SK-N-SH (cell line): ENCODE results near the gene MAP7D3. TPM values are rescaled to one million over a fixed set of nuclear protein-coding genes. Genes with fewer than 3 reads are reported as not detected.
A peak's percentile ranks its signal among the peaks of the same experiment; 100 is the strongest.

Experiments
- CTCF ChIA-PET: fragments of 300-600, 350-600 bp; formaldehyde crosslinking; extraction: SDS; loops from one replicate; lab custom pipeline; 2021; lab: Yijun Ruan, JAX
- POLR2A ChIA-PET: fragments of 350-600 bp; sonication (Branson Sonifier 250); formaldehyde crosslinking; extraction: SDS; loops from one replicate; lab custom pipeline; 2020; ENCODE audit warnings: antibody characterized with exemption, inconsistent platforms; lab: Yijun Ruan, JAX
- DNase-seq: peaks from one replicate; pipeline ENCODE4 v3.0.0; 2012
- H2AFZ ChIP-seq: fragments of 200-600 bp; sonication (generic); 2 replicates; pipeline ENCODE4 v1.8.1; 2016; ENCODE audit warnings: antibody characterized with exemption, mild to moderate bottlenecking, low read depth
- H3F3A ChIP-seq: fragments of 200-600 bp; sonication (generic); replicated peaks from 2 replicates; pipeline ENCODE3; 2016; ENCODE audit warnings: antibody characterized with exemption, mild to moderate bottlenecking; ENCODE audit not compliant: insufficient read depth
- H3K27ac ChIP-seq, 2 experiments: fragments of 200-500 bp in 1 of 2; fragments of 200-600 bp in 1 of 2; sonication (Bioruptor generic) in 1 of 2; sonication (generic), shearing (Covaris generic) in 1 of 2; 2 replicates each; pipeline versions ENCODE4 v1.5.1 to v1.6.1; 2014 to 2016; ENCODE audit warnings: low read depth in 2 of 2, inconsistent platforms in 1 of 2, low read length in 1 of 2, mild to moderate bottlenecking in 1 of 2, mixed read lengths in 1 of 2
- H3K27me3 ChIP-seq: fragments of 200-600 bp; sonication (generic), shearing (Covaris generic); 2 replicates; pipeline ENCODE4 v1.6.1; 2016; ENCODE audit warnings: mixed run types; ENCODE audit not compliant: insufficient read depth
- H3K36me3 ChIP-seq, 2 experiments: fragments of 200-500 bp in 1 of 2; fragments of 200-600 bp in 1 of 2; sonication (Bioruptor generic) in 1 of 2; sonication (generic) in 1 of 2; replicated peaks in 1 of 2; 2 replicates each; pipeline versions ENCODE3 to v1.5.1; 2014 to 2016; ENCODE audit warnings: low read length in 1 of 2, mild to moderate bottlenecking in 1 of 2; ENCODE audit not compliant: insufficient read depth in 2 of 2, control insufficient read depth in 1 of 2
- H3K4me1 ChIP-seq, 2 experiments: fragments of 200-500 bp in 1 of 2; fragments of 200-600 bp in 1 of 2; sonication (Bioruptor generic) in 1 of 2; sonication (generic), shearing (Covaris generic) in 1 of 2; 2 replicates each; pipeline versions ENCODE4 v1.5.1 to v1.6.1; 2014 to 2016; ENCODE audit warnings: low read depth in 1 of 2, low read length in 1 of 2, mixed run types in 1 of 2; ENCODE audit not compliant: insufficient read depth in 2 of 2, control insufficient read depth in 1 of 2
- H3K4me2 ChIP-seq: fragments of 200-600 bp; sonication (generic), shearing (Covaris generic); 2 replicates; pipeline ENCODE4 v1.6.1; 2017; ENCODE audit warnings: mixed run types
- H3K4me3 ChIP-seq, 2 experiments: fragments of 200-500 bp in 1 of 2; fragments of 200-600 bp in 1 of 2; sonication (Bioruptor generic) in 1 of 2; sonication (generic), shearing (Covaris generic) in 1 of 2; 2 replicates each; pipeline versions ENCODE4 v1.5.1 to v1.8.1; 2014 to 2016; ENCODE audit warnings: low read depth in 2 of 2, inconsistent platforms in 1 of 2, low read length in 1 of 2, mild to moderate bottlenecking in 1 of 2, mixed read lengths in 1 of 2, moderate library complexity in 1 of 2
- H3K79me2 ChIP-seq: fragments of 200-600 bp; sonication (generic); 2 replicates; pipeline ENCODE4 v1.8.1; 2017; ENCODE audit warnings: mild to moderate bottlenecking; ENCODE audit not compliant: insufficient read depth
- H3K9ac ChIP-seq: fragments of 200-600 bp; sonication (generic); 2 replicates; pipeline ENCODE4 v1.6.1; 2017; ENCODE audit warnings: mixed run types
- H3K9me2 ChIP-seq: fragments of 200-600 bp; sonication (generic); 2 replicates; pipeline ENCODE4 v1.6.1; 2017; ENCODE audit warnings: mixed run types
- H3K9me3 ChIP-seq: fragments of 200-600 bp; sonication (generic); 2 replicates; pipeline ENCODE4 v1.6.1; 2017; ENCODE audit warnings: mixed run types, mild to moderate bottlenecking, moderate library complexity
- H4K20me1 ChIP-seq: fragments of 200-600 bp; sonication (generic); 2 replicates; pipeline ENCODE4 v1.6.1; 2017; ENCODE audit warnings: mild to moderate bottlenecking, mixed run types; ENCODE audit not compliant: insufficient read depth
- CTCF ChIP-seq: fragments of 200-600 bp; sonication (generic); IDR thresholded peaks from 2 replicates; pipeline ENCODE4 v1.6.1; 2017; ENCODE audit warnings: antibody characterized with exemption, mild to moderate bottlenecking, moderate library complexity
- FOXM1 ChIP-seq: IDR thresholded peaks from 2 replicates; pipeline ENCODE4 v1.4.0; 2012; ENCODE audit warnings: low read depth, mild to moderate bottlenecking
- GABPA ChIP-seq: IDR thresholded peaks from 2 replicates; pipeline ENCODE4 v1.4.0; 2012; ENCODE audit warnings: low read depth, mild to moderate bottlenecking
- GATA2 ChIP-seq: sonication (generic); formaldehyde crosslinking; IDR thresholded peaks from 2 replicates; pipeline ENCODE4 v1.5.0; 2020; ENCODE audit warnings: mild to moderate bottlenecking, missing genetic modification reagents
- IRF3 ChIP-seq: fragments of 150-350 bp; IDR thresholded peaks from 2 replicates; pipeline ENCODE4 v1.6.1; 2016; ENCODE audit warnings: mild to moderate bottlenecking, low read depth, low read length
- MAX ChIP-seq: IDR thresholded peaks from 2 replicates; pipeline ENCODE4 v1.4.0; 2012; ENCODE audit warnings: low read depth
- MEF2A ChIP-seq: IDR thresholded peaks from 2 replicates; pipeline ENCODE4 v1.4.0; 2012; ENCODE audit warnings: low read depth, borderline replicate concordance
- NFIC ChIP-seq: IDR thresholded peaks from 2 replicates; pipeline ENCODE4 v1.4.0; 2012; ENCODE audit warnings: borderline replicate concordance
- RAD21 ChIP-seq: IDR thresholded peaks from 2 replicates; pipeline ENCODE4 v1.6.1; 2012; ENCODE audit warnings: mild to moderate bottlenecking, low read length
- RCOR1 ChIP-seq: fragments of 150-350 bp; IDR thresholded peaks from 2 replicates; pipeline ENCODE4 v1.6.1; 2017; ENCODE audit warnings: antibody characterized with exemption, low read length
- RFX5 ChIP-seq: IDR thresholded peaks from 2 replicates; pipeline ENCODE4 v1.6.1; 2012; ENCODE audit warnings: mild to moderate bottlenecking, improper control_type of control experiment, low read length
- RXRA ChIP-seq: IDR thresholded peaks from 2 replicates; pipeline ENCODE4 v1.4.0; 2012; ENCODE audit warnings: low read depth, mild to moderate bottlenecking, borderline replicate concordance
- TAF1 ChIP-seq: IDR thresholded peaks from 2 replicates; pipeline ENCODE4 v1.6.1; 2012; ENCODE audit warnings: low read depth, mild to moderate bottlenecking, low read length, moderate library complexity, borderline replicate concordance
- TEAD4 ChIP-seq: IDR thresholded peaks from 2 replicates; pipeline ENCODE4 v1.4.0; 2012; ENCODE audit warnings: mild to moderate bottlenecking, borderline replicate concordance; ENCODE audit not compliant: insufficient read depth
- USF1 ChIP-seq: IDR thresholded peaks from 2 replicates; pipeline ENCODE4 v1.4.0; 2012; ENCODE audit warnings: low read depth, borderline replicate concordance
- YY1 ChIP-seq: IDR thresholded peaks from 2 replicates; pipeline ENCODE4 v1.4.0; 2012; ENCODE audit warnings: low read depth, mild to moderate bottlenecking
- WGBS: methylation state at CpG from one replicate; pipeline ENCODE4 v1.1.6; 2017; ENCODE audit warnings: low lambda C conversion rate; 5-methylcytosine and 5-hydroxymethylcytosine counted together
- polyA plus RNA-seq, 3 experiments: library from polyadenylated mRNA; depleted of rRNA; stranded (reverse); fragments of >200 nt; gene quantifications; 2 replicates each; pipeline ENCODE4 v1.2.3, GENCODE V29; 2012

MAP7D3 gene
- polyA plus RNA-seq, 1 of the 3 experiments (the other 2 are of a cell fraction) = 5.8 TPM

GRCh38 chrX:136255541-136255940 is 4.3 kb upstream of the MAP7D3 start:
- CTCF ChIA-PET = interaction anchor here (3.4 kb wide), 1 partner anchor 13 kb away, joined by 18 read pairs; no protein-coding TSS in a partner anchor
- H3K27me3 ChIP-seq = no peaks in the 10 kb centered on the region; the same call in 1 of the 2 replicates
- H3K4me3 ChIP-seq = no peak overlapping the region
- no peak overlapping the region for H3K27ac ChIP-seq
- no peak for DNase-seq
- H3K36me3 ChIP-seq = no peaks in the 10 kb centered on the region
- peaks cover under 1% of the 10 kb centered on the region; the same call in 1 of the 2 replicates for H3K79me2 ChIP-seq
- no peaks in the 10 kb centered on the region for H3F3A ChIP-seq
- H3K9me2 ChIP-seq = no peaks in the 10 kb centered on the region
- no peaks in the 10 kb centered on the region for H3K9me3 ChIP-seq
- no peak overlapping the region for H3K9ac ChIP-seq
- WGBS = 64% methylated on average over 5 of the region's 5 CpGs
- H3K4me1 ChIP-seq = peaks cover 0 to 4% of the 10 kb centered on the region in 2 experiments; a peak in 1 of 4 replicates
- no peak for TF ChIP-seq IRF3
- POLR2A ChIA-PET = no interaction called here
- no peak overlapping the region for H2AFZ ChIP-seq
- no peak overlapping the region for H3K4me2 ChIP-seq
- H4K20me1 ChIP-seq = no peaks in the 10 kb centered on the region

- no peaks in the 10 kb centered on the region for H3K9me2 ChIP-seq
- H3K4me1 ChIP-seq = no peaks in the 10 kb centered on the region; a peak in 2 of 4 replicates
- H3K79me2 ChIP-seq = peaks cover 15% of the 10 kb centered on the region
- H2AFZ ChIP-seq = no peak overlapping the region; the same call in 1 of the 2 replicates
- peaks cover 0 to 2% of the 10 kb centered on the region in 2 experiments for H3K36me3 ChIP-seq
- WGBS = 8% methylated on average over 20 of the region's 53 CpGs
- no peaks in the 10 kb centered on the region for H3F3A ChIP-seq
- H3K9ac ChIP-seq = peak overlapping the region; percentile 76
- no peaks in the 10 kb centered on the region for H3K9me3 ChIP-seq
- no peak for DNase-seq
- TF ChIP-seq USF1 = 0 out of 2 replicates have a peak, but pooled peaks have one; percentile 8
- no peak for TF ChIP-seq YY1
- TF ChIP-seq, all 33 proteins: peak for 1
- Histone ChIP-seq H3K4me2 (peak overlapping the region; percentile 68), H4K20me1 (no peaks in the 10 kb centered on the region), H3K27me3 (no peaks in the 10 kb centered on the region), H3K27ac (peak overlapping the region in 1 of 2 experiments; percentile 38; a peak in 1 of 4 replicates), H3K4me3 (peak overlapping the region; percentile 65 to 73)
- ChIA-PET CTCF (interaction anchor here (0.8 to 1.1 kb wide), 3 partner anchors 9 to 222 kb away, joined by 3 to 4 read pairs (median 3); no protein-coding TSS in a partner anchor), POLR2A (no interaction called here)
These were observed 784 bp downstream of the MAP7D3 start for GRCh38 chrX:136250191-136251040.

- Histone ChIP-seq H3K27ac (no peak overlapping the region), H3K4me2 (no peak overlapping the region), H4K20me1 (no peaks in the 10 kb centered on the region), H3K4me1 (no peaks in the 10 kb centered on the region; a peak in 1 of 4 replicates), H3K79me2 (peaks cover 15% of the 10 kb centered on the region), H3K4me3 (no peak overlapping the region), H3F3A (no peaks in the 10 kb centered on the region), H3K9me2 (no peaks in the 10 kb centered on the region), H2AFZ (no peak overlapping the region), H3K9ac (no peak overlapping the region), H3K9me3 (no peaks in the 10 kb centered on the region), H3K27me3 (no peaks in the 10 kb centered on the region), H3K36me3 (peaks cover 10 to 21% of the 10 kb centered on the region in 2 experiments)
- WGBS = 35% methylated on average over 6 of the region's 6 CpGs
- POLR2A ChIA-PET = no interaction called here
- DNase-seq = no peak
- CTCF ChIA-PET = interaction anchor here (1.0 kb wide), 1 partner anchor 75 kb away, joined by 3 read pairs; no protein-coding TSS in a partner anchor
- no peak for TF ChIP-seq CTCF
- no peak for TF ChIP-seq RFX5
- TF ChIP-seq RAD21 = no peak
- TF ChIP-seq GABPA = no peak
- TF ChIP-seq GATA2 = no peak
- TF ChIP-seq TAF1 = no peak
- TF ChIP-seq MEF2A = no peak
- no peak for TF ChIP-seq RCOR1
- no peak for TF ChIP-seq FOXM1
- no peak for TF ChIP-seq TEAD4
- no peak for TF ChIP-seq MAX
- no peak for TF ChIP-seq NFIC
- no peak for TF ChIP-seq RXRA
These were observed 5.0 kb downstream of the MAP7D3 start for GRCh38 chrX:136246201-136246600.
